GM19397 (cell line): ENCODE measurements around the gene PEF1.

Experiments
- ATAC-seq: cut with Tn5 transposase; IDR thresholded peaks from one replicate; pipeline ENCODE4 v1.9.1; 2021; ENCODE audit warnings: mild to moderate bottlenecking, moderate library complexity; ENCODE audit not compliant: unreplicated experiment

PEF1 gene

GRCh38 chr1:31655756-31656155 is 11.1 kb upstream of the PEF1 start:
- ATAC-seq = no peak

GRCh38 chr1:31655104-31655503 is 10.4 kb upstream of the PEF1 start:
- ATAC-seq = no peak

GRCh38 chr1:31654474-31654776 is 9.7 kb upstream of the PEF1 start:
- ATAC-seq = no peak

GRCh38 chr1:31653717-31654473 is 9.2 kb upstream of the PEF1 start:
- no peak for ATAC-seq

GRCh38 chr1:31652891-31653499 is 8.3 kb upstream of the PEF1 start:
- no peak for ATAC-seq

- ATAC-seq = no peak
Measured at GRCh38 chr1:31651766-31652165, 7.1 kb upstream of the PEF1 start.

- no peak for ATAC-seq
Measured at GRCh38 chr1:31651089-31651420, 6.4 kb upstream of the PEF1 start.

GRCh38 chr1:31650161-31651088 is 5.7 kb upstream of the PEF1 start:
- ATAC-seq = no peak

GRCh38 chr1:31648641-31649357 is 4.1 kb upstream of the PEF1 start:
- no peak for ATAC-seq

- ATAC-seq = no peak
Measured at GRCh38 chr1:31648190-31648589, 3.5 kb upstream of the PEF1 start.

GRCh38 chr1:31647106-31647505 is 2.4 kb upstream of the PEF1 start:
- no peak for ATAC-seq

- ATAC-seq = no peak
Measured at GRCh38 chr1:31646259-31646960, 1.7 kb upstream of the PEF1 start.

GRCh38 chr1:31645274-31645568 is 545 bp upstream of the PEF1 start:
- ATAC-seq = no peak

GRCh38 chr1:31643976-31644559 is 608 bp downstream of the PEF1 start:
- ATAC-seq = no peak

GRCh38 chr1:31642897-31643296 is 1.8 kb downstream of the PEF1 start:
- no peak for ATAC-seq

GRCh38 chr1:31642366-31642765 is 2.3 kb downstream of the PEF1 start:
- no peak for ATAC-seq

GRCh38 chr1:31640964-31641363 is 3.7 kb downstream of the PEF1 start:
- ATAC-seq = no peak

- ATAC-seq = no peak
Measured at GRCh38 chr1:31640179-31640578, 4.5 kb downstream of the PEF1 start.

GRCh38 chr1:31639543-31639942 is 5.1 kb downstream of the PEF1 start:
- no peak for ATAC-seq

GRCh38 chr1:31637915-31638673 is 6.6 kb downstream of the PEF1 start:
- no peak for ATAC-seq
